Body of pancreas (tissue), 4 donors: Measurements from ENCODE around the gene NCOA3. TPM values are rescaled to one million over a fixed set of nuclear protein-coding genes. Genes with fewer than 3 reads are reported as not detected.

Experiments
- ATAC-seq: fragments of 150-250 bp; one replicate; pipeline ENCODE4 v1.9.1; 2016
- DNase-seq, 4 donors: peaks; one replicate each; pipeline ENCODE4 v3.0.0-alpha.2; 2019
- H3K27ac ChIP-seq, 4 donors: fragments of 200-600 bp; sonication (generic); 1 replicate in 3 of 4; 2 replicates in 1 of 4; pipeline versions ENCODE4 v1.5.1 to v1.6.1; 2016 to 2019; ENCODE audit warnings: mild to moderate bottlenecking in 1 of 4, mixed read lengths in 1 of 4, moderate library complexity in 1 of 4
- H3K27me3 ChIP-seq, 2 donors: fragments of 200-600 bp; sonication (generic); one replicate each; pipeline ENCODE4 v1.6.0; 2016; ENCODE audit warnings: mild to moderate bottlenecking in 1 of 2
- H3K36me3 ChIP-seq, 2 donors: fragments of 200-600 bp; sonication (generic); replicated peaks in 1 of 2; 2 replicates each; pipeline ENCODE4 v1.5.1; 2016; ENCODE audit warnings: low read depth in 2 of 2; ENCODE audit not compliant: insufficient read depth in 1 of 2
- H3K4me1 ChIP-seq: fragments of 200-600 bp; sonication (generic); one replicate; pipeline ENCODE4 v1.6.0; 2016
- H3K4me3 ChIP-seq, 2 donors: fragments of 200-600 bp; sonication (generic); 1 replicate in 1 of 2; 2 replicates in 1 of 2; pipeline ENCODE4 v1.5.1; 2016 to 2019
- H3K9me3 ChIP-seq, 3 donors: fragments of 200-600 bp; sonication (generic); 1 replicate in 2 of 3; 2 replicates in 1 of 3; pipeline ENCODE4 v1.5.1; 2016
- CTCF ChIP-seq, 7 experiments: fragments of 450-650 bp in 4 of 7; fragments of 200-600 bp in 3 of 7; sonication (generic) in 3 of 7; IDR thresholded peaks; one replicate each; pipeline ENCODE4 v1.5.1; 2016 to 2019; ENCODE audit warnings: antibody characterized with exemption in 7 of 7
- POLR2A ChIP-seq, 3 donors: fragments of 450-650 bp; IDR thresholded peaks; one replicate each; pipeline ENCODE4 v1.6.1; 2016; ENCODE audit warnings: antibody characterized with exemption in 3 of 3, mild to moderate bottlenecking in 2 of 3
- WGBS, 2 donors: methylation state at CpG; one replicate each; pipeline ENCODE4 v1.1.5; 2017; 5-methylcytosine and 5-hydroxymethylcytosine counted together
- intact Hi-C: fragments of 100-400 bp; cut with DNase I; formaldehyde crosslinking; loops from one replicate; pipeline ENCODE4 v1.15.1; 2023
- total RNA-seq, 2 donors: library from RNA; depleted of rRNA; stranded (reverse); fragments of >200 nt; gene quantifications; one replicate each; pipeline ENCODE4 v1.1.0, GENCODE V29; 2016

Gene NCOA3
- total RNA-seq, 2 donors from 2014 or later = 14.8 to 17.1 TPM

GRCh38 chr20:47561603-47562583, 60.2 kb downstream of the NCOA3 start:
- H3K27ac ChIP-seq = no peak overlapping the region

GRCh38 chr20:47566269-47566668, 64.6 kb downstream of the NCOA3 start:
- Histone ChIP-seq H3K9me3 (no peaks in the 10 kb centered on the region), H3K27me3 (no peaks in the 10 kb centered on the region), H3K36me3 (no peaks in the 10 kb centered on the region), H3K4me1 (peaks cover 23% of the 10 kb centered on the region), H3K4me3 (no peak overlapping the region), H3K27ac (no peak overlapping the region)
- WGBS, 2 donors = 92 to 98% methylated on average over 5 of the region's 5 CpGs
- DNase-seq (no peak), ATAC-seq (no peak)
- TF ChIP-seq CTCF (IDR thresholded peaks at IDR 0.05) (no peak), POLR2A (IDR thresholded peaks at IDR 0.05) (no peak)
- intact Hi-C loops = no loop called here

More at GRCh38 chr20:47561603-47562583, 60.2 kb downstream of the NCOA3 start:
- no peaks in the 10 kb centered on the region for H3K27me3 ChIP-seq
- 90 to 97% methylated on average over 4 of the region's 4 CpGs for WGBS, 2 donors
- no peaks in the 10 kb centered on the region for H3K36me3 ChIP-seq
- intact Hi-C loops = no loop called here
- H3K4me3 ChIP-seq = no peak overlapping the region
- H3K9me3 ChIP-seq = no peaks in the 10 kb centered on the region
- TF ChIP-seq CTCF (IDR thresholded peaks at IDR 0.05) (no peak), POLR2A (IDR thresholded peaks at IDR 0.05) (no peak)
- H3K4me1 ChIP-seq = peaks cover 18% of the 10 kb centered on the region
- ATAC-seq (no peak), DNase-seq (no peak)

GRCh38 chr20:47568019-47568418, 66.3 kb downstream of the NCOA3 start:
- ATAC-seq = peak; percentile 82
- H3K36me3 ChIP-seq = no peaks in the 10 kb centered on the region

GRCh38 chr20:47568837-47569410, 67.2 kb downstream of the NCOA3 start:
- WGBS, 2 donors = 93 to 94% methylated on average over 3 to 6 of the region's 6 CpGs
- Histone ChIP-seq H3K4me3 (no peak overlapping the region), H3K27me3 (no peaks in the 10 kb centered on the region), H3K4me1 (peaks cover 20% of the 10 kb centered on the region), H3K36me3 (no peaks in the 10 kb centered on the region), H3K9me3 (no peaks in the 10 kb centered on the region), H3K27ac (peak overlapping the region in 1 of 4 donors; percentile 68)
- DNase-seq (no peak), ATAC-seq (no peak)
- TF ChIP-seq CTCF (IDR thresholded peaks at IDR 0.05) = no peak
- TF ChIP-seq POLR2A (IDR thresholded peaks at IDR 0.05) = no peak
- intact Hi-C loops = no loop called here

More at GRCh38 chr20:47568019-47568418, 66.3 kb downstream of the NCOA3 start:
- DNase-seq = peak; percentile 56 to 77 (median 70)
- Histone ChIP-seq H3K9me3 (no peaks in the 10 kb centered on the region), H3K4me1 (peaks cover 20% of the 10 kb centered on the region), H3K4me3 (no peak overlapping the region), H3K27ac (peak overlapping the region in 3 of 4 donors; percentile 44 to 68 (median 64)), H3K27me3 (no peaks in the 10 kb centered on the region)
- intact Hi-C loops = no loop called here
- 10 to 11% methylated on average over 2 of the region's 2 CpGs for WGBS, 2 donors
- no peak for TF ChIP-seq CTCF (IDR thresholded peaks at IDR 0.05)
- TF ChIP-seq POLR2A (IDR thresholded peaks at IDR 0.05) = no peak
